DND-41 (cell line): Measurements from ENCODE around the gene ICA1.

Experiments
- ATAC-seq: fragments of 200-7000 bp; cut with Tn5 transposase; 3 replicates; pipeline ENCODE4 v1.9.1; 2021; ENCODE audit warnings: low read depth; ENCODE audit not compliant: insufficient read depth
- DNase-seq: peaks from one replicate; pipeline ENCODE4 v3.0.0-alpha.2; 2020
- H2AFZ ChIP-seq: 2 replicates; pipeline ENCODE4 v1.6.0; 2012; ENCODE audit warnings: low read depth, low read length
- H3K27ac ChIP-seq: 2 replicates; pipeline ENCODE4 v1.5.1; 2012; ENCODE audit warnings: low read length, inconsistent platforms
- H3K27me3 ChIP-seq: fragments of 200-600 bp; sonication (generic); 2 replicates; pipeline ENCODE4 v1.6.0; 2012; ENCODE audit warnings: low read length, mild to moderate bottlenecking, inconsistent platforms; ENCODE audit not compliant: insufficient read depth, poor library complexity
- H3K36me3 ChIP-seq: 2 replicates; pipeline ENCODE4 v1.5.1; 2012; ENCODE audit warnings: low read length, inconsistent platforms; ENCODE audit not compliant: insufficient read depth
- H3K4me1 ChIP-seq: 2 replicates; pipeline ENCODE4 v1.5.1; 2012; ENCODE audit warnings: mild to moderate bottlenecking, low read length; ENCODE audit not compliant: insufficient read depth
- H3K4me2 ChIP-seq: 2 replicates; pipeline ENCODE4 v1.6.0; 2012; ENCODE audit warnings: mild to moderate bottlenecking, moderate library complexity, low read length, inconsistent platforms; ENCODE audit not compliant: insufficient read depth
- H3K4me3 ChIP-seq, 2 experiments: fragments of 200-600 bp in 1 of 2; shearing (Covaris generic) in 1 of 2; 2 replicates each; pipeline ENCODE4 v1.5.1; 2012 to 2016; ENCODE audit warnings: inconsistent platforms in 2 of 2, low read length in 2 of 2, mild to moderate bottlenecking in 2 of 2, low read depth in 1 of 2, moderate library complexity in 1 of 2
- H3K79me2 ChIP-seq: 2 replicates; pipeline ENCODE4 v1.6.0; 2012; ENCODE audit warnings: low read length, inconsistent platforms; ENCODE audit not compliant: insufficient read depth
- H3K9ac ChIP-seq: 2 replicates; pipeline ENCODE4 v1.6.0; 2012; ENCODE audit warnings: low read depth, mild to moderate bottlenecking, inconsistent platforms, low read length, moderate library complexity
- H3K9me3 ChIP-seq: 2 replicates; pipeline ENCODE4 v1.5.1; 2012; ENCODE audit warnings: low read length, moderate library complexity, mild to moderate bottlenecking, inconsistent platforms; ENCODE audit not compliant: insufficient read depth, severe bottlenecking
- H4K20me1 ChIP-seq: 2 replicates; pipeline ENCODE4 v1.6.0; 2012; ENCODE audit warnings: low read length; ENCODE audit not compliant: insufficient read depth
- EZH2 ChIP-seq: IDR thresholded peaks from 3 replicates; pipeline ENCODE4 v1.6.1; 2012; ENCODE audit warnings: borderline replicate concordance, low read depth, mild to moderate bottlenecking, moderate library complexity, low read length, inconsistent platforms; ENCODE audit not compliant: severe bottlenecking
- TF ChIP-seq, protein P1 (sequence below): IDR thresholded peaks from 2 replicates; pipeline ENCODE4 v1.5.1; 2012; ENCODE audit warnings: borderline replicate concordance, low read length, moderate library complexity, mild to moderate bottlenecking; ENCODE audit not compliant: poor library complexity, severe bottlenecking; ENCODE audit errors: extremely low read depth

ICA1 gene

DNA sequence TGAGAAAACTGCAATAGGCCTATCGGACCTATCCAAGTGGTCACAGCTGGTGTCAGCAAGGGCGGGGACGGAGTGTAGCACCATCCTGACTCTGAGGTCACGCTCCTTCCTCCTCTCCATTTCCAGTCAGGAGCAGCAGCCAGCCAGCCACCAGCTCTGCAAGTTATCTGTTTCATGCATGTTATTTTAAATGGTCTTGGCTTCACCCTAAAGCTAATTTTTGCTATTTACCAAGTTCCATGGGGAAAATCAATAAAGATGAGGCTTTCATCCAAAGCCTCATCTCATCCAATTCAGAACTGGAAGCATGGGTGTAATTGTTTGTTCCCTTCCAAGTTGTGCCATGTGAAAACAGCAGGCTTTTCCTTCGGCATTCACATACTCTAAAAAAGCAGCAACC, 49.3 kb downstream of the ICA1 start:
- Histone ChIP-seq H2AFZ (no peak overlapping the region), H3K4me2 (no peak overlapping the region), H3K36me3 (no peaks in the 10 kb centered on the region), H3K9me3 (no peaks in the 10 kb centered on the region), H3K9ac (no peak overlapping the region), H4K20me1 (no peaks in the 10 kb centered on the region), H3K4me3 (no peak overlapping the region), H3K27ac (no peak overlapping the region), H3K79me2 (no peaks in the 10 kb centered on the region), H3K27me3 (peaks cover 8% of the 10 kb centered on the region), H3K4me1 (peaks cover 4% of the 10 kb centered on the region)
- TF ChIP-seq EZH2: no peak
- TF ChIP-seq, protein P1, sequence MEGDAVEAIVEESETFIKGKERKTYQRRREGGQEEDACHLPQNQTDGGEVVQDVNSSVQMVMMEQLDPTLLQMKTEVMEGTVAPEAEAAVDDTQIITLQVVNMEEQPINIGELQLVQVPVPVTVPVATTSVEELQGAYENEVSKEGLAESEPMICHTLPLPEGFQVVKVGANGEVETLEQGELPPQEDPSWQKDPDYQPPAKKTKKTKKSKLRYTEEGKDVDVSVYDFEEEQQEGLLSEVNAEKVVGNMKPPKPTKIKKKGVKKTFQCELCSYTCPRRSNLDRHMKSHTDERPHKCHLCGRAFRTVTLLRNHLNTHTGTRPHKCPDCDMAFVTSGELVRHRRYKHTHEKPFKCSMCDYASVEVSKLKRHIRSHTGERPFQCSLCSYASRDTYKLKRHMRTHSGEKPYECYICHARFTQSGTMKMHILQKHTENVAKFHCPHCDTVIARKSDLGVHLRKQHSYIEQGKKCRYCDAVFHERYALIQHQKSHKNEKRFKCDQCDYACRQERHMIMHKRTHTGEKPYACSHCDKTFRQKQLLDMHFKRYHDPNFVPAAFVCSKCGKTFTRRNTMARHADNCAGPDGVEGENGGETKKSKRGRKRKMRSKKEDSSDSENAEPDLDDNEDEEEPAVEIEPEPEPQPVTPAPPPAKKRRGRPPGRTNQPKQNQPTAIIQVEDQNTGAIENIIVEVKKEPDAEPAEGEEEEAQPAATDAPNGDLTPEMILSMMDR: no peak
- DNase-seq (no peak), ATAC-seq (no peak)

DNA sequence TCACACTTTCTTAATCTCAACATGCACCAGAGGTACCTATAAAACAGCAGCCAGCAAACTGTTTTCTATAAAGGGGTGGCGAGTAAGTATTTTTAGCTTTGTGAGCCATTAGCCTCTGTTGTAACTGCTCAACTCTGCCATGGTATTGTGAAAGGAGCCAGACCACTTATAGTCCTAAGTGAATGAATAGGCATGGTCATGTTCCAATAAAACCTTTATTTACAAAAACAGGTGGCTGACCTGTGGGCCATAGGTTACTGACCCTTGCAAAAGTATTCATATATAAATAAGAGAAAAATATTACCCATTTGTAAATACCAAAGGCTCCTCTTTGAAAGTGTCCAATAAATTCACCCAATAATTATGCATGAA, 50.3 kb downstream of the ICA1 start:
- TF ChIP-seq EZH2: no peak
- TF ChIP-seq, protein P1: no peak
- Histone ChIP-seq H3K79me2 (no peaks in the 10 kb centered on the region), H3K9me3 (no peaks in the 10 kb centered on the region), H3K9ac (no peak overlapping the region), H2AFZ (no peak overlapping the region), H3K27me3 (peaks cover 14% of the 10 kb centered on the region), H4K20me1 (no peaks in the 10 kb centered on the region), H3K36me3 (no peaks in the 10 kb centered on the region), H3K4me3 (no peak overlapping the region), H3K4me2 (no peak overlapping the region), H3K27ac (no peak overlapping the region), H3K4me1 (no peaks in the 10 kb centered on the region)
- DNase-seq: no peak
- no peak for ATAC-seq

DNA sequence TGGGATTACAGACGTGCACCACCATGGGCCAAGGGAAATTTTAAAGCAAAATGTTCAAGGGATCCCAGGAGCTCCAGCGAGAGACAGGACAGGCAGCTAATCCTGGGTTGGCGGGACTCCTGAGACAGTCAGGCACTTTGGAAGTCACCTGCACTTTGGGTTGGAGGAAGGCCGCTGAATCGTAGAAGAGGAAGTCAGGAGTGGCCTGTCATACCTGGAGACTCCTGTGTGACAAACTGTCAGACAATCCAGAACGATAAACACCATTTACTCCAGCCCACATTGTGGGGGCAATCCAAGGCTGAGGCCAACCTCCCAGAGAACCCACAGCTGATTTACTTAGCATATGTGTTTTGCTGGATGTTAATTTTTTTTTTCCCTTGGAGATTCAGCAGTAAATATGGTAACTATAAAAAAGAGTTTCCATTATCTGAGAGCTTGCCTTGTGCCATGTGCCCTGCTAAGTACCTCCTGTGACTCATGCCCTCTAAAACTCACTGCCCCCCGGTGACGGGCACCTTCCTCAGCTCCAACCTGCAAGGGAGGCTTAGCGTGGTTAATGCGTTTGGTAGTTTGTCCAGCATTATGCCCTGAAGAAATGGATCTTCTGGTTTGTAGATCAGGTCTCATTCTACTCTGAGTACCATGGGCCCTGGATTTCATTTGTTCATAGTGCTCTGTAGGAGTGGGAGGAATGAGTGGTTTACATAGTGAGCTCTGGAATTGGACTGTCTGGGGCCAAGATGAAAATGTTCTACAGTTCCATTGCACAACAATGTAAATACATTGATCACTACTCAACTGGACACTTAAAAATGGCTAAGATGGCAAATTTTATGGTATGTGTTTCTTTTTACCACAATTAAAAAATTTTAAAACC, 50.9 kb downstream of the ICA1 start:
- H4K20me1 ChIP-seq: no peaks in the 10 kb centered on the region
- H3K9ac ChIP-seq: no peak overlapping the region
- DNase-seq (no peak), ATAC-seq (no peak)
- H3K36me3 ChIP-seq: no peaks in the 10 kb centered on the region
- no peak overlapping the region for H3K27ac ChIP-seq
- peaks cover 18% of the 10 kb centered on the region for H3K27me3 ChIP-seq
- no peak overlapping the region for H2AFZ ChIP-seq
- no peaks in the 10 kb centered on the region for H3K79me2 ChIP-seq
- H3K4me2 ChIP-seq: no peak overlapping the region
- no peaks in the 10 kb centered on the region for H3K9me3 ChIP-seq
- no peak for TF ChIP-seq EZH2
- TF ChIP-seq, protein P1: no peak
- H3K4me1 ChIP-seq: no peaks in the 10 kb centered on the region
- no peak overlapping the region for H3K4me3 ChIP-seq
